Epidermal melanocyte (primary cell): Measurements from ENCODE around the gene RUNX3.
"Not testable (repeated sequence)": the region's sequence is repeated elsewhere in the genome, so short reads cannot be mapped to it uniquely, and the experiment has no call there.

ENCODE experiments used
- DNase-seq: peaks from one replicate; pipeline ENCODE4 v3.0.0; 2011; ENCODE audit warnings: low spot score; ENCODE audit not compliant: insufficient read length

RUNX3 gene

GRCh38 chr1:24903011-24903461 lies 27.0 kb downstream of the RUNX3 start:
- peak; percentile 13 for DNase-seq

GRCh38 chr1:24902471-24902891 lies 27.6 kb downstream of the RUNX3 start:
- no peak for DNase-seq

- DNase-seq: no peak
Observed at GRCh38 chr1:24901791-24902470, 28.1 kb downstream of the RUNX3 start.

GRCh38 chr1:24900985-24901781 lies 28.9 kb downstream of the RUNX3 start:
- no peak for DNase-seq

- DNase-seq: no peak
Observed at GRCh38 chr1:24900486-24900849, 29.6 kb downstream of the RUNX3 start.

GRCh38 chr1:24899581-24900485 lies 30.2 kb downstream of the RUNX3 start:
- DNase-seq: no peak

GRCh38 chr1:24898909-24899439 lies 31.1 kb downstream of the RUNX3 start:
- DNase-seq: no peak

- peak; percentile 79 for DNase-seq
Observed at GRCh38 chr1:24898152-24898908, 31.7 kb downstream of the RUNX3 start.

GRCh38 chr1:24897263-24898151 lies 32.6 kb downstream of the RUNX3 start:
- peak; percentile 8 for DNase-seq

- DNase-seq: peak; percentile 11
Observed at GRCh38 chr1:24896596-24897262, 33.3 kb downstream of the RUNX3 start.

GRCh38 chr1:24896176-24896575 lies 33.9 kb downstream of the RUNX3 start:
- peak; percentile 4 for DNase-seq

GRCh38 chr1:24895511-24895910 lies 34.6 kb downstream of the RUNX3 start:
- DNase-seq: no peak

GRCh38 chr1:24894002-24894401 lies 36.1 kb downstream of the RUNX3 start:
- no peak for DNase-seq

- DNase-seq: no peak
Observed at GRCh38 chr1:24893431-24893830, 36.6 kb downstream of the RUNX3 start.

- DNase-seq: no peak
Observed at GRCh38 chr1:24892188-24893153, 37.6 kb downstream of the RUNX3 start.

- DNase-seq: not testable (repeated sequence)
Observed at GRCh38 chr1:24891367-24891766, 38.7 kb downstream of the RUNX3 start.

GRCh38 chr1:24890887-24891286 lies 39.2 kb downstream of the RUNX3 start:
- no peak for DNase-seq
